ENCODE measurements around the gene COL11A2.

Gene COL11A2

DNA sequence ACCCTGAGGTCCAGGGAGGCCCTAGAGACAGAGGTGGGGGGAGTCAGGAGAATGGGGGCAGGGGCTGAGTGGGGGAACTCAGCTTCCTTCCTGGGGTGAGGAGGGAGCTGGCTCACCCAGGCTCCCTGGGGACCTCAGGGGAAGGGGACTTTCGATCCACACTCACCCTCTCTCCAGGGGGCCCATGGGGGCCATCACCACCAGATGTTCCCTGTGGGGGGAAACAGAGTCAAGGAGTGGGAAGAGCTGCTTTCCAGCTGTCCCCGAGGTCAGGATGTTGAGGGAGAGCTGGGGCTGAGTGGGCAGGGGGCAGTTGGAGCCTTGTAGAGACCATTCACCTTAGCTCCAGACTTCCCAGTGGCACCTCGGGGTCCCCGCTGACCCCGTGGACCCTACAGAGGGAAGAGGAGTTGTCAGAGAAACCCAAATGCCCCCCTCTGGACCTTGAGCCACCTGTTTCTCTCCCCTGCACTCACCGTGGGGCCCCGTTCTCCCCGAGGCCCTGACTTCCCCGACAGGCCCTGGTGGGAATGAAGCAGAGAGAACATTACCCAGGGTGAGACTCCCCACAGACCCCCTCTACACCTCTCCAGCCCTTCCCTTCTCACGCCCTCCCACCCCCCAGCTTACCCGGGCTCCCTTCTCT lies 18.6 kb downstream of the COL11A2 start:
- H3K4me3 ChIP-seq (ENCODE audit: low read depth, low read length) = no peak overlapping the region
- TF ChIP-seq CTCF (IDR thresholded peaks at IDR 0.05; ENCODE audit: low read depth, low read length) = no peak

GRCh38 chr6:33172688-33173534 lies 19.4 kb downstream of the COL11A2 start:
- TF ChIP-seq CTCF (IDR thresholded peaks at IDR 0.05; ENCODE audit: low read depth, low read length) = peak; percentile 79
- no peak overlapping the region for H3K4me3 ChIP-seq (ENCODE audit: low read depth, low read length)

DNA sequence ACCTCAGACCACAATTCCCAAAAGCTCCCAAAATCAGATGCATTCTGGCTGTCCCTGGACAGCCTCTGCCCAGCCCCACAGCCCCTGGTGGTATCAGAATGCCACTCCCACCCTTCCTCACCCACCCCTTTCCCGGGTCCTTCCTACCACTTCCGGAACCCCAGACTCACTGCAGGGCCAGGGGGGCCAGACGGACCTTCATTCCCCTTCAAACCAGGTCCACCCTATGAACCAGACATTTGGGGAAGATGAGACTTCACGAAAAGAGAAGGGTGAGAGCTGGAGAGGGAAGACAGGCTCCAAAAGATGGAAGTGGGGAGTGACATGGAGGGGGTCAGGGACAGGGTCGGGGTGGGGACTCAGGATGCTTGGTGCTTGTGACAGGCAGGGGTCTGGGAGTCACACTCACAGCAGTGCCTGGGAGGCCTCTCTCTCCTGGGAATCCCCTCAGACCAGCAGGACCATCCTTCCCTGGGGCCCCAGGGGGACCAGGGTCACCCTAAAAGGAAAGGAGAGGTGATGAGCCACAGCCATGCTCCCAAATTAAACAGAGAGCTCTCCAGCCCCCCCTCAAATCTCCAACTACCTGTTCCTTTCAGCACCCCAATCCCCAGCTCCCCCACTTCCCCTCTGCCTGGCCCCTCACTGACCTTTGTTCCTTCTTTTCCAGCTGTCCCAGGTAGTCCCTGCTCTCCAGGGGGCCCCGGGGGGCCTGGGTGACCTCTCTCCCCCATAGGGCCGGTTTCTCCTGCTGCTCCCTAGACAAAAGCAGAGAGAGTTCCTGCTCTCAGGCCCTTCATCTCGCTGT lies 20.2 kb downstream of the COL11A2 start:
- no peak for TF ChIP-seq CTCF (IDR thresholded peaks at IDR 0.05; ENCODE audit: low read depth, low read length)
- H3K4me3 ChIP-seq (ENCODE audit: low read depth, low read length) = no peak overlapping the region

- no peak for TF ChIP-seq CTCF (IDR thresholded peaks at IDR 0.05; ENCODE audit: low read depth, low read length)
- no peak overlapping the region for H3K4me3 ChIP-seq (ENCODE audit: low read depth, low read length)
Measured at GRCh38 chr6:33171016-33171879, 21.0 kb downstream of the COL11A2 start.

GRCh38 chr6:33170176-33171015 lies 21.9 kb downstream of the COL11A2 start:
- no peak for TF ChIP-seq CTCF (IDR thresholded peaks at IDR 0.05; ENCODE audit: low read depth, low read length)
- no peak overlapping the region for H3K4me3 ChIP-seq (ENCODE audit: low read depth, low read length)

Measured in WI38 (cell line).